Measurements from ENCODE around the gene TTC16.

TTC16 gene

DNA sequence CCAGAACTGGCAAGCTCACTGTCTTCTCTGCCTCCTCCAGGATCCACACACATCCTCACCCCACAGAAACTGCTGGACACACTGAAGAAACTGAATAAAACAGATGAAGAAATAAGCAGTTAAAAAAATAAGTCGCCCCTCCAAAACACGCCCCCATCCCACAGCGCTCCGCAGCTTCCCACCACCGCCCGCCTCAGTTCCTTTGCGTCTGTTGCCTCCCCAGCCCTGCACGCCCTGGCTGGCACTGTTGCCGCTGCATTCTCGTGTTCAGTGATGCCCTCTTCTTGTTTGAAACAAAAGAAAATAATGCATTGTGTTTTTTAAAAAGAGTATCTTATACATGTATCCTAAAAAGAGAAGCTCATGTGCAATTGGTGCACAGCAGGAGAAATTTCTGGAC lies 25.1 kb upstream of the TTC16 start:
- Mint-ChIP-seq H3K4me3 (no peak overlapping the region), H3K27me3 (no peaks in the 10 kb centered on the region), H3K4me1 (ENCODE audit: low read depth) (no peaks in the 10 kb centered on the region), H3K36me3 (ENCODE audit: low read depth) (peaks cover 2% of the 10 kb centered on the region), H3K9me3 (no peaks in the 10 kb centered on the region), H3K27ac (no peak overlapping the region)
- no peak for DNase-seq

GRCh38 chr9:127692071-127692470 lies 23.8 kb upstream of the TTC16 start:
- Mint-ChIP-seq H3K36me3 (ENCODE audit: low read depth) (peaks cover 2% of the 10 kb centered on the region), H3K4me3 (no peak overlapping the region), H3K9me3 (no peaks in the 10 kb centered on the region), H3K4me1 (ENCODE audit: low read depth) (no peaks in the 10 kb centered on the region), H3K27me3 (no peaks in the 10 kb centered on the region), H3K27ac (no peak overlapping the region)
- no peak for DNase-seq

DNA sequence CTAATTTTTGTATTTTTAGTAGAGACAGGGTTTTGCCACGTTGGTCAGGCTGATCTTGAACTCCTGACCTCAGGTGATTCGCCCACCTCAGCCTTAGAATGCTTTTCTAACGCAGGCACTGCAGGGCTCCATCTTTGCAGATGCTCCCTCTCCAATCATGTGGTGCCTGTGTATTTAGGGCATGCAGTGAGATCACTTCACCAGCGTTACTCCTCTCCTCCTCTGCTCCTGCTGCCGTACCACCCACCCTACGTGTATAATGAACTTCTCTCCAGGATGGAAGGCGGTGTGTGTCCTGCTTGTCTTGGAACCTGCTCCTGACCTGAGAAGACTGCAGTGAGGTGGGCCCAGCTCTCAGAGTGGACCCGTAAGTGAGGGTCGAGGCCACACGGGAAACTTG lies 22.7 kb upstream of the TTC16 start:
- no peaks in the 10 kb centered on the region for H3K9me3 Mint-ChIP-seq
- peaks cover 2% of the 10 kb centered on the region for H3K36me3 Mint-ChIP-seq (ENCODE audit: low read depth)
- no peak overlapping the region for H3K4me3 Mint-ChIP-seq
- no peak for DNase-seq
- no peak overlapping the region for H3K27ac Mint-ChIP-seq
- H3K27me3 Mint-ChIP-seq, result no peaks in the 10 kb centered on the region
- no peaks in the 10 kb centered on the region for H3K4me1 Mint-ChIP-seq (ENCODE audit: low read depth)

GRCh38 chr9:127693697-127694096 lies 22.2 kb upstream of the TTC16 start:
- H3K36me3 Mint-ChIP-seq (ENCODE audit: low read depth), result peaks cover 2% of the 10 kb centered on the region
- H3K4me3 Mint-ChIP-seq, result no peak overlapping the region
- H3K9me3 Mint-ChIP-seq, result no peaks in the 10 kb centered on the region
- H3K27me3 Mint-ChIP-seq, result no peaks in the 10 kb centered on the region
- no peak for DNase-seq
- H3K4me1 Mint-ChIP-seq (ENCODE audit: low read depth), result no peaks in the 10 kb centered on the region
- H3K27ac Mint-ChIP-seq, result no peak overlapping the region

DNA sequence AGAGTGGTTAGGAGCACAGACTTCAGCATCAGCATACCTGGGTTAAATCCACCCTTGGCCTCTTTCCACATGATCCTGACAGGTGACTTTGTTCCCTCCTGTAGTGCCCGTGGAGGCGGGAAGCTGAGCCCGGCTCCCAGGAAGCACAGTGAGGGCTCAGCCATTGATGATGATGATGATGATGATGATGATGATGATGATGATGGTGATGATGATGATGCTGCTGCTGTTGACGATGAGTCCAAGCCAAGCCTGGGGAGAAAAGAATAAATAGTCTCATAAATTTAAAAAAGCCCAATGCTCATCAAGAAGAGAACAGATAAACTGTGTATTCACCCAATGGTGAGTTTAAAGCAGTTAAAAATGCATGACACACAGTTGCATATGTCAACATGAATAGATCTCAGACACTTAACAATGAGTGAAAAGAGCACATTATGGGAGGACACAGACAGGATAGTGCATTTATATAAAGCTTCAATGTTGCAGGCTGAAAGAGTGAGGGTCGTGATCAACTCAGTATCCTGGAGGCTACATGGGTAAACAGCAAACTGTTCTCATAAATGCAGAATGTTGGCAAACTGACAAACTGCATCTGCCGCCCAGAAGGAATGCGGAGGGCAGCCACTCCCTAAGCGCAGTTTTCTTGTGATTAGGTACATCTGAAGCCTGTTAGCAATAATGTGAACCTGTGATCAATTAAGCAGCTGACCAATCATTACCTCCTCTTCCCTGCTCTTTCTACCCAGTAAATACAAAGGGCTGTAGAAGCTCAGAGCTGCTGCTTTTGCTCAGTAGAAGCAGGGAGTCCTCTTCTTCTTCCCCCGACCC lies 20.8 kb upstream of the TTC16 start:
- Mint-ChIP-seq H3K4me1 (ENCODE audit: low read depth) (peaks cover 12% of the 10 kb centered on the region), H3K4me3 (no peak overlapping the region), H3K27ac (no peak overlapping the region), H3K27me3 (no peaks in the 10 kb centered on the region), H3K9me3 (no peaks in the 10 kb centered on the region), H3K36me3 (ENCODE audit: low read depth) (peaks cover 2% of the 10 kb centered on the region)
- no peak for DNase-seq

DNA sequence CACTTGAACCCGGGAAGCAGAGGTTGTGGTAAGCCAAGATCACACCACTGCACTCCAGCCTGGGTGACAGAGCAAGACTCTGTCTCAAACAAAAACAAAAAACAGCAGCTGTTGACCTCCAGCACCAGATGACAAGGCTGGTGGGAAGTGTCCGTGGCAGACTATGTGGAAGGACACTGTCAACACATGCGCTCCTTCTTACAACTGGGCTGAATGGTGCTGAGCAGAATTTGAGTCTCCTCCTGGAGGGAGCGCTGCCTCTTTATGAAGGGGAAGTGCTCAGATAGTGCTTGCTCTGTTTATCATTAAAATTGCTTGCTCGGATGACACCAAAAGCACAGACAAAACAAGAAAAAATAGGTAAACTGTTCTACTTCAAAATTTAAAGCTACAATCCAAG lies 18.3 kb upstream of the TTC16 start:
- H3K27ac Mint-ChIP-seq, result no peak overlapping the region
- H3K9me3 Mint-ChIP-seq, result no peaks in the 10 kb centered on the region
- H3K36me3 Mint-ChIP-seq (ENCODE audit: low read depth), result no peaks in the 10 kb centered on the region
- peaks cover 15% of the 10 kb centered on the region for H3K4me1 Mint-ChIP-seq (ENCODE audit: low read depth)
- H3K4me3 Mint-ChIP-seq, result no peak overlapping the region
- DNase-seq, result no peak
- no peaks in the 10 kb centered on the region for H3K27me3 Mint-ChIP-seq

DNA sequence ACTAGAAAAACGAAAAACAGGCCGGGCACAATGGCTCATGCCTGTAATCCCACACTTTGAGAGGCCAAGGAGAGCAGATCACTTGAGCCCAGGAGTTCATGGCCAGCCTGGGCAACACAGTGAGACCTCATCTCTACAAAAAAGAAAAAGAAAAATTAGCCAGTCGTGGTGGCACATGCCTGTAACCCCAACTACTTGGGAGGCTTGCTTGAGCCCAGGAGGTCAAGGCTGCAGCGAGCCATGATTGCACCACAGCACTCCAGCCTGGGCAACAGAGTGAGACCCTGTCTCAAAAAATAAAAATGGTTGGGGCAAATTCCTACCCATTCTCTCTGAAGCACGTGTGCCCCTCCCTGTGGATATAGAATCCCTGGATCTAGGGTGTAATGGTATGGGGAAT lies 17.5 kb upstream of the TTC16 start:
- Mint-ChIP-seq H3K27ac (no peak overlapping the region), H3K4me1 (ENCODE audit: low read depth) (peaks cover 15% of the 10 kb centered on the region), H3K27me3 (no peaks in the 10 kb centered on the region), H3K9me3 (no peaks in the 10 kb centered on the region), H3K36me3 (ENCODE audit: low read depth) (no peaks in the 10 kb centered on the region), H3K4me3 (peak overlapping the region; percentile 71)
- DNase-seq, result no peak

DNA sequence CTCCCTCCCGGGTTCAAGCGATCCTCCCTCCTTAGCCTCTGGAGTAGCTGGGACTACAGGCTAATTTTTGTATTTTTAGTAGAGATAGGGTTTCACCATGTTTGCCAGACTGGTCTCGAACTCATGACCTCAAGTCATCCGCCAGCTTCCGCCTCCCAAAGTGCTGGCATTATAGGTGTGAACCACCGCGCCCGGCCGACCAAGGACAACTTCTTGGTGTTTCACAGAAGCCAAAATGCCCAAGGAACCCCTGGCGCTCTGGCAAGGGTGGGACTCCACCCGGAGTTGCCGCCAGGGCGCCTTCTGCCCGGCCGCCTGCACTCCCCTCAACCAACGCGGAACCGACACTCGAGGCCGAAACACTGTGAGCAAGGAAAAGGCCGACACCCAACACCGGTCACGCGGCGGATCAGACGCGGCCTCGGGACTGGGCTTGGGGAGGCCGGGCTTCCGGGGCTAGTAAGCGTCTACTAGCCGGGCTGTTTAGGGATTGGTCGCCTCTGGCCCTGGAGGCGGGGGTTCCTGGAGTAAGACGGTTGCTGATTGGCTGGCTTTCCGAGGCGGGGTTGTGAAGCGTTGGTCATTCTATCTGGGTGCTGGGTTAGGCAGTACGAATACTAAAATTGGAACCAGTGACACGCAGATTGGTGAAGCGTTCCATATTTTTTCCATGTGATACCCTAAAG lies 16.8 kb upstream of the TTC16 start:
- no peaks in the 10 kb centered on the region for H3K27me3 Mint-ChIP-seq
- H3K4me3 Mint-ChIP-seq, result peak overlapping the region; percentile 71
- DNase-seq, result peak; percentile 88
- no peaks in the 10 kb centered on the region for H3K36me3 Mint-ChIP-seq (ENCODE audit: low read depth)
- peak overlapping the region; percentile 80 for H3K27ac Mint-ChIP-seq
- peaks cover 15% of the 10 kb centered on the region for H3K4me1 Mint-ChIP-seq (ENCODE audit: low read depth)
- no peaks in the 10 kb centered on the region for H3K9me3 Mint-ChIP-seq

DNA sequence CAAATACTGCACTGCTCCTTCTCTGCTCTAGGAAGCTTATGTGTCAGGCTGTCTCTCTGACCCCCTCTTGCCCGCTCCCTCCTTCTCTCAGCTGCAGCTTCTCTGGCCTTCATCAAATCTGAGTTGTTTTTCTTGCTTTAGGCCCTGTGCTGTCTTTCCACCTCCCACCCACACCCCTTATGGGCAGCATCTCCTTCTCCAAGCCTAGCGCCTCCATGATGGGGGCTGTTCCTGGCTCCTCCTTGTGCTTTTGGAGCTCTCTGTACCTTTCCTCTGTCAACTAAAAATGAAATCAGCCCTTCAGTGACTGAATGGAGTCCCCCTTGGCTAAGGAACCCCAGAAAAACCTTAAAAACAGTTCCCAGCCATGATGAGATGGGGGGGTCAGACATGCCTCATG lies 15.7 kb upstream of the TTC16 start:
- Mint-ChIP-seq H3K27me3 (no peaks in the 10 kb centered on the region), H3K4me3 (no peak overlapping the region), H3K27ac (no peak overlapping the region), H3K4me1 (ENCODE audit: low read depth) (peaks cover 15% of the 10 kb centered on the region), H3K9me3 (no peaks in the 10 kb centered on the region), H3K36me3 (ENCODE audit: low read depth) (no peaks in the 10 kb centered on the region)
- DNase-seq, result no peak

DNA sequence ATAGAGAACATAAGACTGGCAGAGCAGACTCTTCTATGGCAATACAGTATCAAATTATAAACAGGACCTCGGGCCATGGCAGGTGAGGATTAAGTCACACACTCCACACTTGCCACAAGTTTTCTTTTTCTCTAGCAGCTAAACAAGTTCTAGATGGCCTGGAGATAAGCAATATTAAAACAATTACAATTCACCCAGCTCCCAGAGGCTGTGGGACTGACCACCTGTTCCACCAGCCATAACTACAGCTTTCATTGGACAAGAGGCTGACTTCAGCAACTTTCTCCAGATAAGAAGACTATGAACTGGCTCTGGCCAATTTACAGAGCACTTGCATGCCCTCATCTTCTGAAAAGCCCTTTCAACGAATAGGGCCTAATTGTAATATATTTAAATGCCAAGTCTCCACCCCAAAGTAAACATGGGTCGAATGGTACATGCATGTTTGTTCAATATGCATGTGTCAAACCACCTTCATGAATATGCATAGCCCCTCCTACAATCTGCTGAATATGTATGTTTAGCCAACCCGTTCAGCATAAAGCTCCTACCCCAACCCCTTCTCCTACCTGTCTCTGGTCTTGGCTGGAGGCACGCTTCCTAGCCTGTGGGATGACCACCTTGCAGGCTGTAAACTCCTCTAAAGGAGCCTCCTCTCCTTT lies 15.2 kb upstream of the TTC16 start:
- Mint-ChIP-seq H3K36me3 (ENCODE audit: low read depth) (no peaks in the 10 kb centered on the region), H3K9me3 (no peaks in the 10 kb centered on the region), H3K27me3 (no peaks in the 10 kb centered on the region), H3K27ac (no peak overlapping the region), H3K4me1 (ENCODE audit: low read depth) (peaks cover 15% of the 10 kb centered on the region), H3K4me3 (no peak overlapping the region)
- DNase-seq, result no peak

- H3K36me3 Mint-ChIP-seq (ENCODE audit: low read depth), result no peaks in the 10 kb centered on the region
- H3K4me1 Mint-ChIP-seq (ENCODE audit: low read depth), result peaks cover 20% of the 10 kb centered on the region
- no peak overlapping the region for H3K4me3 Mint-ChIP-seq
- no peaks in the 10 kb centered on the region for H3K27me3 Mint-ChIP-seq
- H3K9me3 Mint-ChIP-seq, result no peaks in the 10 kb centered on the region
- DNase-seq, result no peak
- H3K27ac Mint-ChIP-seq, result no peak overlapping the region
Observed at GRCh38 chr9:127703289-127703946, 12.5 kb upstream of the TTC16 start.

DNA sequence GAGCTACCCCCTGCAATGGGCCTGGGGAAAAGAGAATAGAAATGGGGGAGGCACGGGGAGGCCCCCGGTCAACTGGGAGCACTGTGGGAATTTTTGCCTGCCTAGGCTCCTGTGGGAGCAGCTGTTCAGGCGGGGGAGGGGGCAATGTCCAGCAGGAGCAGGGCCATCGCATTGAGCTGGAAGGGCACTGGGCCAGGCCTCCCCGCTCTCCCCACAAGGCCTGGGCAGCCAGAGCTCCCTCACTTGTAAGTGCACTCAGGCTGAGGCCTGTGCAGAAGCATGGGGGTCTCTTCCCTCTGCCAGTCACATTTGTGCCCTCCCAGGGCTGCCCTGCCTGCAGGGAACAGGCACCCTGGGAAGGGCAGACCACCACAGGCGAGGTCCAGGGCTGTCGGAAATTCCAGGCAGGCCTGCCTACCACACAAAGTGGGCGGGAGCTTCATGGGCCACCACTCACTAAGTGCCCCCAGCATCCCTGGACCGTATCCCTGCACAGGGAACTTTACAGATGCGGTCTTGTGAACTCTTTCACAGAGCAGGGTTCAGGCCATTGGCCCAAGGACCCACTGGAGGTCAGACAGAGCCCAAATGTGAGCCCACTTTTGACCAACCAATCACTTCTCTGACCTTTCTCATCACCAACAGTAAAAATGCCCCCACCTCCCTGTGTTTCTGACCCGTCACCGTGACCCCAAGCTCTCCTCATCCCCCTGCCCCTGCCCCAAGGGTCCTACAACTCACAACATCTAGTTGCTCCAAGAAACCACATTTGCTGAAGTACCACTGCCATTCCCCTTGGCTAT lies 10.1 kb upstream of the TTC16 start:
- H3K4me3 Mint-ChIP-seq, result no peak overlapping the region
- H3K36me3 Mint-ChIP-seq (ENCODE audit: low read depth), result peaks cover 4% of the 10 kb centered on the region
- H3K27ac Mint-ChIP-seq, result no peak overlapping the region
- peaks cover 7% of the 10 kb centered on the region for H3K4me1 Mint-ChIP-seq (ENCODE audit: low read depth)
- no peaks in the 10 kb centered on the region for H3K27me3 Mint-ChIP-seq
- H3K9me3 Mint-ChIP-seq, result no peaks in the 10 kb centered on the region
- DNase-seq, result no peak

DNA sequence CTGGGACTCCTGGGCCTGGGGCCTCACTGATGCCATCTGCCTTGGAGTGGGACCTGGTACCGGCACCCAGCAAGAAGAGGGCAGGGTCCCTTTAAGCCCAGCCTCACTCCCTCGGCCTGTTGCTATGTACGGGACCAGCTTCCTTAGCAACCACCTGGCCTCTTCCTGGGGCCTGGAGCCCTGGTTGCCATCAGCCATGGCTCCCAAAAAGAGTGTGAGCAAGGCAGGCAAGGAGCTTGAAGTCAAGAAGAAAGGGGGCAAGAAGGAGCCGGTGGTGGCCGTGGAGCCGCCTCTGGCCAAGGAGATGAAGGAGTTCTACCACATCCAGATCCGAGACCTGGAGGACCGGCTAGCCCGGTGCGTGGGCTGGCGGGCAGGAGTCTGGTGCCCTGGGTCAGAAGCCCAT lies 9.0 kb upstream of the TTC16 start, which contains the start of gene CFAP157:
TSS of gene CFAP157 (plus strand) at position 153 of the 406 bp plus-strand sequence. CDS start at position 197, 44 bp downstream.
- H3K27ac Mint-ChIP-seq, result no peak within 1 kb of the TSS
- peaks cover 17% of the 10 kb centered on the region for H3K4me1 Mint-ChIP-seq (ENCODE audit: low read depth)
- peaks cover 4% of the 10 kb centered on the region for H3K36me3 Mint-ChIP-seq (ENCODE audit: low read depth)
- no peaks in the 10 kb centered on the region for H3K27me3 Mint-ChIP-seq
- H3K9me3 Mint-ChIP-seq, result no peaks in the 10 kb centered on the region
- DNase-seq, result no peak
- no peak within 1 kb of the TSS for H3K4me3 Mint-ChIP-seq

GRCh38 chr9:127707766-127708165 lies 8.1 kb upstream of the TTC16 start:
- no peak overlapping the region for H3K4me3 Mint-ChIP-seq
- peaks cover 17% of the 10 kb centered on the region for H3K4me1 Mint-ChIP-seq (ENCODE audit: low read depth)
- H3K36me3 Mint-ChIP-seq (ENCODE audit: low read depth), result peaks cover 5% of the 10 kb centered on the region
- no peak overlapping the region for H3K27ac Mint-ChIP-seq
- no peak for DNase-seq
- no peaks in the 10 kb centered on the region for H3K27me3 Mint-ChIP-seq
- no peaks in the 10 kb centered on the region for H3K9me3 Mint-ChIP-seq

Data from activated T-cell treated with anti-CD3 and anti-CD28 coated beads, Interleukin-2, amount 50 U/mL, for 24 hours (primary cell).